Stomach (tissue), 4 donors: ENCODE results near the gene OGG1.

ENCODE experiments used
- POLR2A ChIP-seq, 4 donors: fragments of 450-650 bp; IDR thresholded peaks; one replicate each; pipeline ENCODE4 v1.6.1; 2016; ENCODE audit warnings: antibody characterized with exemption in 4 of 4, control low read depth in 2 of 4, mild to moderate bottlenecking in 1 of 4, moderate library complexity in 1 of 4
- POLR2AphosphoS5 ChIP-seq, 3 donors: sonication (generic); formaldehyde crosslinking; IDR thresholded peaks; one replicate each; pipeline ENCODE4 v1.6.1; 2016; ENCODE audit warnings: antibody characterized with exemption in 3 of 3

GRCh38 chr3:9717563-9717962 is 32.2 kb upstream of the OGG1 start:
- no peak for TF ChIP-seq POLR2AphosphoS5 (IDR thresholded peaks at IDR 0.05)
- TF ChIP-seq POLR2A (IDR thresholded peaks at IDR 0.05) = no peak
